Mesothelial cell of epicardium (in vitro differentiated cells): ENCODE data around the gene NPTXR. TPM values are rescaled to one million over a fixed set of nuclear protein-coding genes. Genes with fewer than 3 reads are reported as not detected.
"Not testable (repeated sequence)": the region's sequence is repeated elsewhere in the genome, so short reads cannot be mapped to it uniquely, and the experiment has no call there.

ENCODE experiments used
- DNase-seq, 2 experiments: peaks; one replicate each; pipeline ENCODE4 v3.0.0; 2021; ENCODE audit warnings: low spot score in 2 of 2; ENCODE audit not compliant: unreplicated experiment in 2 of 2
- H3K27ac Mint-ChIP-seq: 2 replicates; pipeline ENCODE4 v1.8.0; 2021; ENCODE audit warnings: mixed read lengths
- H3K27me3 Mint-ChIP-seq: 2 replicates; pipeline ENCODE4 v1.8.0; 2021; ENCODE audit warnings: low read depth, mixed read lengths
- H3K36me3 Mint-ChIP-seq: 2 replicates; pipeline ENCODE4 v1.8.0; 2021; ENCODE audit warnings: mixed read lengths
- H3K4me1 Mint-ChIP-seq: 2 replicates; pipeline ENCODE4 v1.8.0; 2021; ENCODE audit warnings: mixed read lengths
- H3K4me3 Mint-ChIP-seq: 2 replicates; pipeline ENCODE4 v1.8.0; 2021; ENCODE audit warnings: mild to moderate bottlenecking, moderate library complexity, mixed read lengths
- H3K9me3 Mint-ChIP-seq: 2 replicates; pipeline ENCODE4 v1.8.0; 2021; ENCODE audit warnings: mixed read lengths
- total RNA-seq: library from RNA; stranded (reverse); gene quantifications from 3 replicates; pipeline ENCODE4 v1.2.1, GENCODE V29; 2021
- TF ChIP-seq, protein P1 (sequence below): fragments of 200-600 bp; sonication (generic); IDR thresholded peaks from one replicate; pipeline ENCODE4 v1.5.0; 2021; ENCODE audit warnings: antibody characterized with exemption; ENCODE audit not compliant: unreplicated experiment

NPTXR gene
- total RNA-seq, 1 donor from 2014 or later = 10.1 TPM

DNA sequence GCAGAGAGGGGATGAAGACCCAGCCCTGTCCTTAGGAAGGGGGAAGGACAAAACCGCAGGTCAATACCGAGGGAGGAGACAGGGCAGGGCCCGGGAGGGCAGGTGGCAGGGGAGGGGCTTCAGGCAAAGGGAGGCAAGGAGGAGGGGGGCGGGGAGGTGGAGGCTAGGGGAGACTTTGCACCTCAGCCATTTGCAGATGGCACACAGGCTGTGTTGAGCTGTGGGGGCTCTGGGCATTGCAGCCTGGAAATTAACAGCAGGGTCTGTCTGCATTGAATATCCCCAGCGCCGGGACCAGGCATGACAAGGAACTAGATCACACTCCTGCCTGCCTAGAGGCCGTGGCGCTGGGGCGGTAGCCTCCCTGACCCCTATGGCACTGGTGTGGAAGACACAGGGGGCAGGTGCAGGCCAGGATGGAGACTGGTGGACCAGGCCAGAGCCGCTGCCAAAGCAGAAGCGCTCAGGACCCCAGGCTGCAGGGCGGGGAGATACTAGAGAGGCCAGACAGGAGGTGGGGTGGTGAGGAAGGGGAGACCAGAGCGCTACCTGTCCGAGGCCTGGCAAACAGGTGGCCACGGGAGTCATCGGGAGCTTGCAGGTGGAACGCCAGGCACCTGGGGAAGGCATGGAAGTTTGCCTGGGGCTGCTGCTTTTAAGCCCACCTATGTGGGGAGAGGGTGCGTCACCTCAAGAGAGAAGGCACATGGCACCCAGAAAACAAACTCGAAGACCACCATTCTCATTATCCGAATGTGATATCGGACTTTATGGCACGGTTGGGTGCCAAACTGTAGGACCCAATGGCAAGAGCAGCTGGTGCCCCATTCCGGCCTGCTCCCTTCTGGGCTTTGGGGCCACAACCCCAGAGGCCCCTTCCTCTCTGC is 16.7 kb upstream of the NPTXR start:
- H3K9me3 Mint-ChIP-seq = no peaks in the 10 kb centered on the region
- no peak for DNase-seq
- no peak overlapping the region for H3K4me3 Mint-ChIP-seq

DNA sequence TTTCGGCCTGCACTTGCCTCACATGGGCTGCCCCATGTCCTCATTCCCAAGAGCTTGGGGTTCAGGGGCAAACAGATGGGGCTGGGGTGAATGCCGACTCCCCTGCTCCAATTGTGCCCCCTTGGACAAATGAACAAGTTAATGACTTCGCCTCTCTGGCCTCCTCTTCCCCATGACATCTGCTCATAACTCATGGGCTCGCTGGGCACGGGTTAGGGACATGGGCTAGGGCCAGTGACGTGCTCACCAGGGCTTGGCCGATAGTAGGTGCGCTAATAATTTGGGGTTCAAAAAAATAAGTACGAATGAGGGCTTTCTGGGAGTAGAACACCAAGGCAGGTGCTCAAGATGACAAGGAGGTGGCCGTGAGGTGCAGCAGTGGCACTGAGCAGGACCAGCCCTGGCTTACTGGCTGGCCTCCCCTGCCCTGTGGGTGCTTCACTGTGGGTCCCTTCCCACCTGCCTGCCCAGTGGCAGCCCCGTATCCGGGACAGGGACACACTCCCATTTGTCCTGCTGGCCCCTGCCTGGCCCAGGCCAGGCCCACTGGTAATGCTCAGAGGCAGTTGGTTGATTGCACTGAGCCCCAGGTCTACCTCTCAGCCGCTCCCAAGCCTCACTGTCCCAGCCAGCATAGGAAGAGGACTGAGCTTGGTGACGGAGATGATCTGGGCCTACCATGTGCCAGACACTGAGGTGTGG is 15.9 kb upstream of the NPTXR start:
- Mint-ChIP-seq H3K36me3 (peaks cover 2% of the 10 kb centered on the region), H3K9me3 (no peaks in the 10 kb centered on the region), H3K4me3 (no peak overlapping the region), H3K4me1 (peaks cover 3% of the 10 kb centered on the region), H3K27me3 (peaks cover 2% of the 10 kb centered on the region), H3K27ac (no peak overlapping the region)
- TF ChIP-seq, protein P1, sequence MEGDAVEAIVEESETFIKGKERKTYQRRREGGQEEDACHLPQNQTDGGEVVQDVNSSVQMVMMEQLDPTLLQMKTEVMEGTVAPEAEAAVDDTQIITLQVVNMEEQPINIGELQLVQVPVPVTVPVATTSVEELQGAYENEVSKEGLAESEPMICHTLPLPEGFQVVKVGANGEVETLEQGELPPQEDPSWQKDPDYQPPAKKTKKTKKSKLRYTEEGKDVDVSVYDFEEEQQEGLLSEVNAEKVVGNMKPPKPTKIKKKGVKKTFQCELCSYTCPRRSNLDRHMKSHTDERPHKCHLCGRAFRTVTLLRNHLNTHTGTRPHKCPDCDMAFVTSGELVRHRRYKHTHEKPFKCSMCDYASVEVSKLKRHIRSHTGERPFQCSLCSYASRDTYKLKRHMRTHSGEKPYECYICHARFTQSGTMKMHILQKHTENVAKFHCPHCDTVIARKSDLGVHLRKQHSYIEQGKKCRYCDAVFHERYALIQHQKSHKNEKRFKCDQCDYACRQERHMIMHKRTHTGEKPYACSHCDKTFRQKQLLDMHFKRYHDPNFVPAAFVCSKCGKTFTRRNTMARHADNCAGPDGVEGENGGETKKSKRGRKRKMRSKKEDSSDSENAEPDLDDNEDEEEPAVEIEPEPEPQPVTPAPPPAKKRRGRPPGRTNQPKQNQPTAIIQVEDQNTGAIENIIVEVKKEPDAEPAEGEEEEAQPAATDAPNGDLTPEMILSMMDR = no peak
- DNase-seq = no peak

More for the DNA sequence above, 16.7 kb upstream of the NPTXR start:
- Mint-ChIP-seq H3K36me3 (peaks cover 2% of the 10 kb centered on the region), H3K27me3 (peaks cover 2% of the 10 kb centered on the region), H3K4me1 (peaks cover 3% of the 10 kb centered on the region), H3K27ac (no peak overlapping the region)
- TF ChIP-seq, protein P1 = no peak

DNA sequence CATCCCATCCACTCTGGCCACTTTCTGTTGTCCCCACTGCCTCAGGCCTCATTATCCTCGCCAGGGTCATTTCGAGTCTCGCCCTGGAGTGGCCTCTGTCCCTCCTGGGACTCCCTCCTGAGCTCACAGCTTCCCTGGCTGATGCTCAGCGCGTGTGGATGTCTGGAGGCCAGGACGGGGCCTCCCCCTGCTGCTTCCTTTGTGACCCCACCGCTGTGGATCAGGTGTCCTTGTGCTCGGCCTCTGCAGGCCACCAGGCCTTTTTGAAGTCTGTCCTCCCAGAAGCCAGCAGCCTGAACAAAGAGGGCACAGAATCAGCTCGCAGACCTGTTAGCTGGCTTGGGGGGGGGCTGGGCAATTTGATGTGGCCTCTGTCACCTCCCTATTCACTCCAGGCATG is 14.7 kb upstream of the NPTXR start:
- TF ChIP-seq, protein P1 = no peak
- Mint-ChIP-seq H3K27me3 (peaks cover 4% of the 10 kb centered on the region), H3K27ac (no peak overlapping the region), H3K4me1 (no peaks in the 10 kb centered on the region), H3K4me3 (no peak overlapping the region), H3K9me3 (no peaks in the 10 kb centered on the region), H3K36me3 (no peaks in the 10 kb centered on the region)
- no peak for DNase-seq

DNA sequence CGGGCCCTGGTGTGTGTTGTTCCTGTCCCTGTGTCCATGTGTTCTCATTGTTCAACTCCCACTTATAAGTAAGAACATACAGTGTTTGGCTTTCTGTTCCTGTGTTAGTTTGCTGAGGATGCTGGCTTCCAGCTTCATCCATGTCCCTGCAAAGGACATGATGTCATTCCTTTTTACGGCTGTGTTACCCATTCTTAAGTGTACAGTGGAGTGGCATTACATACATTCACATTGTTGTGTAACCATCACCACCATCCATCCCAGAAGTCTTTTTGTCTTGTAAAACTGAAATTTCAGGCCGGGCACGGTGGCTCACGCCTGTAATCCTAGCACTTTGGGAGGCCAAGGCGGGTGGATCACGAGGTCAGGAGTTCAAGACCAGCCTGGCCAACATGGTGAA is 10.6 kb upstream of the NPTXR start:
- not testable (repeated sequence) for H3K27ac Mint-ChIP-seq, H3K4me1 Mint-ChIP-seq, DNase-seq, H3K9me3 Mint-ChIP-seq, H3K4me3 Mint-ChIP-seq, H3K36me3 Mint-ChIP-seq
- peaks cover 33% of the 10 kb centered on the region for H3K27me3 Mint-ChIP-seq

- H3K36me3 Mint-ChIP-seq, DNase-seq, H3K4me1 Mint-ChIP-seq, H3K27ac Mint-ChIP-seq, H3K9me3 Mint-ChIP-seq, H3K4me3 Mint-ChIP-seq: not testable (repeated sequence)
- peaks cover 37% of the 10 kb centered on the region for H3K27me3 Mint-ChIP-seq
Observed at GRCh38 chr22:38853883-38854282, 10.1 kb upstream of the NPTXR start.

DNA sequence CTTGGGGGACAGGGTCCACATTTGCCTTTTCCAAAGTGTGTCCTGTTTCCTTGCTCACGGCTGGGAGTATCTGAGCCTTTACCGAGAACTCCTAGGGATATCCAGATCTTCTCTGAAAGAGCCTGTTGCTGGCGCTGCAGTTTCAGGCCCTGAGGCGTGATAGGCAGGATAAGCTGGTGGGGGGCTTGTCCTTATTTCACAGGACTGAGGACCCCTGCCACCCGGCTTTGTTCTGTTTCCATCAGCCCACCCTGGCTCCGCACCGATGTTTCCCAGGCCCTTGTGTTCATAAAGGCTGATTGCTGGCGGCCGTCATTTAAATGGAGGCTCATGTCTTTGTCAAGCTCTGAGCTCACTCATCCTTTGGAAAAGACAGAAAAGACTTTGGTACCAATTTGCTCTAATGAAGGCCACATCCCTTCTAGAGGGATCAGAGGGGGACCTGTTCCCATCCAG is 9.4 kb upstream of the NPTXR start:
- no peaks in the 10 kb centered on the region for H3K4me1 Mint-ChIP-seq
- DNase-seq = no peak
- no peak overlapping the region for H3K27ac Mint-ChIP-seq
- no peak overlapping the region for H3K4me3 Mint-ChIP-seq
- H3K36me3 Mint-ChIP-seq = no peaks in the 10 kb centered on the region
- TF ChIP-seq, protein P1 = no peak
- peaks cover 43% of the 10 kb centered on the region for H3K27me3 Mint-ChIP-seq
- no peaks in the 10 kb centered on the region for H3K9me3 Mint-ChIP-seq
